Measurements from ENCODE around the gene PRG3.

Gene PRG3

GRCh38 chr11:57387289-57388030 lies 6.5 kb upstream of the PRG3 start:
- ChIA-PET CTCF (interaction anchor here (1.1 to 1.8 kb wide), 3 partner anchors 16 to 106 kb away, joined by 3 to 4 read pairs (median 3); no protein-coding TSS in a partner anchor), POLR2A (no interaction called here)
- no peak for TF ChIP-seq CTCF (IDR thresholded peaks at IDR 0.05; ENCODE audit: control extremely low read depth, extremely low read depth, low read depth, missing control alignments)
- DNase-seq (ENCODE audit: extremely low spot score) = no peak

- DNase-seq (ENCODE audit: extremely low spot score) = no peak
- no peak for TF ChIP-seq CTCF (IDR thresholded peaks at IDR 0.05; ENCODE audit: control extremely low read depth, extremely low read depth, low read depth, missing control alignments)
- CTCF ChIA-PET = interaction anchor here (1.1 to 1.2 kb wide), 2 partner anchors 15 to 40 kb away, joined by 3 read pairs; no protein-coding TSS in a partner anchor
- POLR2A ChIA-PET = no interaction called here
Observed at GRCh38 chr11:57386178-57386940, 5.4 kb upstream of the PRG3 start.

GRCh38 chr11:57379732-57380131 lies 1.2 kb downstream of the PRG3 start:
- DNase-seq (ENCODE audit: extremely low spot score) = no peak
- CTCF ChIA-PET = interaction anchor here (1.1 to 2.0 kb wide), 3 partner anchors 9 to 20 kb away, joined by 3 to 5 read pairs (median 4); no protein-coding TSS in a partner anchor

GRCh38 chr11:57378186-57378585 lies 2.8 kb downstream of the PRG3 start:
- DNase-seq (ENCODE audit: extremely low spot score) = no peak
- POLR2A ChIA-PET = interaction anchor here (0.5 to 0.6 kb wide), 2 partner anchors 22 to 67 kb away, joined by 5 read pairs; no protein-coding TSS in a partner anchor
- no peak for TF ChIP-seq CTCF (IDR thresholded peaks at IDR 0.05; ENCODE audit: control extremely low read depth, extremely low read depth, low read depth, missing control alignments)
- CTCF ChIA-PET = interaction anchor here (1.4 to 2.0 kb wide), 3 partner anchors 15 to 32 kb away, joined by 3 to 5 read pairs (median 3); no protein-coding TSS in a partner anchor

More at GRCh38 chr11:57379732-57380131, 1.2 kb downstream of the PRG3 start:
- no peak for TF ChIP-seq CTCF (IDR thresholded peaks at IDR 0.05; ENCODE audit: control extremely low read depth, extremely low read depth, low read depth, missing control alignments)
- POLR2A ChIA-PET = interaction anchor here (0.6 to 0.7 kb wide), 2 partner anchors 15 to 24 kb away, joined by 3 read pairs; no protein-coding TSS in a partner anchor

- TF ChIP-seq CTCF (IDR thresholded peaks at IDR 0.05; ENCODE audit: control extremely low read depth, extremely low read depth, low read depth, missing control alignments) = no peak
- ChIA-PET POLR2A (no interaction called here), CTCF (interaction anchor here (1.4 to 1.5 kb wide), 2 partner anchors 16 to 31 kb away, joined by 3 read pairs; no protein-coding TSS in a partner anchor)
- DNase-seq (ENCODE audit: extremely low spot score) = no peak
Observed at GRCh38 chr11:57377107-57377506, 3.8 kb downstream of the PRG3 start.

Measured in GM10248 (cell line).